Smooth muscle cell (in vitro differentiated cells): ENCODE measurements around the gene HOXC5. TPM values are rescaled to one million over a fixed set of nuclear protein-coding genes. Genes with fewer than 3 reads are reported as not detected.
"Not testable (repeated sequence)": the region's sequence is repeated elsewhere in the genome, so short reads cannot be mapped to it uniquely, and the experiment has no call there.

ENCODE experiments used
- DNase-seq: peaks from one replicate; lab custom pipeline; 2025; ENCODE audit not compliant: unreplicated experiment; lab: John Stamatoyannopoulos, UW
- H2AFZ ChIP-seq: fragments of 200-600 bp; sonication (generic); 2 replicates; pipeline ENCODE4 v1.6.0; 2016; ENCODE audit warnings: antibody characterized with exemption, low read depth, mild to moderate bottlenecking
- H3F3A ChIP-seq: fragments of 200-600 bp; sonication (generic); 2 replicates; pipeline ENCODE4 v1.6.0; 2017; ENCODE audit warnings: antibody characterized with exemption, low read depth
- H3K27ac ChIP-seq: fragments of 200-600 bp; sonication (generic); 2 replicates; pipeline ENCODE4 v1.5.1; 2016; ENCODE audit warnings: low read depth, mild to moderate bottlenecking
- H3K27me3 ChIP-seq: fragments of 200-600 bp; sonication (generic); 2 replicates; pipeline ENCODE4 v1.6.1; 2016; ENCODE audit warnings: low read depth, mild to moderate bottlenecking
- H3K36me3 ChIP-seq: fragments of 200-600 bp; sonication (generic); 2 replicates; pipeline ENCODE4 v1.5.1; 2016; ENCODE audit warnings: low read depth
- H3K4me1 ChIP-seq: fragments of 200-600 bp; sonication (generic); 2 replicates; pipeline ENCODE4 v1.5.1; 2016; ENCODE audit warnings: low read depth
- H3K4me2 ChIP-seq: fragments of 200-600 bp; sonication (generic); 2 replicates; pipeline ENCODE4 v1.6.0; 2016; ENCODE audit warnings: mild to moderate bottlenecking
- H3K4me3 ChIP-seq: fragments of 200-600 bp; sonication (generic); 2 replicates; pipeline ENCODE4 v1.5.1; 2016; ENCODE audit warnings: mild to moderate bottlenecking
- H3K79me2 ChIP-seq: fragments of 200-600 bp; sonication (generic); 2 replicates; pipeline ENCODE4 v1.6.0; 2016; ENCODE audit warnings: low read depth, mild to moderate bottlenecking
- H3K9ac ChIP-seq: fragments of 200-600 bp; sonication (generic); 2 replicates; pipeline ENCODE4 v1.6.0; 2016; ENCODE audit warnings: low read depth
- H3K9me3 ChIP-seq: fragments of 200-600 bp; sonication (generic); replicated peaks from 2 replicates; pipeline ENCODE4 v1.5.1; 2016; ENCODE audit warnings: low read depth
- H4K20me1 ChIP-seq: fragments of 200-600 bp; sonication (generic); 2 replicates; pipeline ENCODE4 v1.6.0; 2016; ENCODE audit warnings: low read depth
- CTCF ChIP-seq: fragments of 200-600 bp; sonication (generic); IDR thresholded peaks from 2 replicates; pipeline ENCODE4 v1.5.1; 2017; ENCODE audit warnings: borderline replicate concordance, mild to moderate bottlenecking, antibody characterized with exemption; ENCODE audit not compliant: insufficient read depth, poor library complexity, severe bottlenecking
- WGBS: methylation state at CpG from one replicate; pipeline ENCODE4 v1.1.7; 2016; ENCODE audit warnings: low lambda C conversion rate; 5-methylcytosine and 5-hydroxymethylcytosine counted together
- microRNA counts: library from miRNA; unstranded; fragments of <30 nt; microRNA quantifications from one replicate; lab custom pipeline; 2016
- microRNA-seq: library from miRNA; unstranded; fragments of <30 nt; microRNA quantifications from one replicate; pipeline ENCODE4, GENCODE V29; 2016; ENCODE audit warnings: borderline number of aligned reads
- polyA plus RNA-seq: library from polyadenylated mRNA; unstranded; fragments of >200 nt; fragmentation: Nextera tagmentation; extraction: Ambion mirVana; gene quantifications from 2 replicates; pipeline ENCODE4 v1.2.1, GENCODE V29; 2016
- small RNA-seq: library from RNA; depleted of rRNA; stranded (forward); fragments of <200 nt; gene quantifications from one replicate; pipeline ENCODE3, GENCODE V24; 2014
- total RNA-seq: library from RNA; depleted of rRNA; stranded (reverse); fragments of >200 nt; gene quantifications from 2 replicates; pipeline ENCODE4 v1.2.3, GENCODE V29; 2014

The HOXC5 gene
- total and polyA plus RNA-seq, 2 experiments from 2014 or later = 0.54 to 1.3 TPM

- H3K79me2 ChIP-seq, H3K4me1 ChIP-seq, H4K20me1 ChIP-seq, H3K9me3 ChIP-seq, H2AFZ ChIP-seq, DNase-seq, H3F3A ChIP-seq, H3K9ac ChIP-seq, H3K27ac ChIP-seq, H3K36me3 ChIP-seq: not testable (repeated sequence)
- peaks cover 97% of the 10 kb centered on the region for H3K27me3 ChIP-seq
- peak overlapping the region; percentile 35 for H3K4me2 ChIP-seq
- 12% methylated on average over 16 of the region's 16 CpGs for WGBS
- H3K4me3 ChIP-seq = peak overlapping the region; percentile 17
These were observed 48.2 kb downstream of the HOXC5 start for GRCh38 chr12:54081053-54081514.

- not testable (repeated sequence) for H3K27ac ChIP-seq, H4K20me1 ChIP-seq, DNase-seq, H3K79me2 ChIP-seq, H3K4me1 ChIP-seq, H3F3A ChIP-seq, H3K36me3 ChIP-seq, H3K4me3 ChIP-seq, H3K9ac ChIP-seq, H2AFZ ChIP-seq, H3K9me3 ChIP-seq
- peaks cover 97% of the 10 kb centered on the region for H3K27me3 ChIP-seq
- H3K4me2 ChIP-seq = peak overlapping the region; percentile 48
- 4% methylated on average over 33 of the region's 35 CpGs for WGBS
These were observed 48.9 kb downstream of the HOXC5 start for GRCh38 chr12:54081581-54082396.

- no peak for TF ChIP-seq CTCF
- H3K4me3 ChIP-seq = no peak overlapping the region
- no peaks in the 10 kb centered on the region for H3F3A ChIP-seq
- DNase-seq = no peak
- H3K4me1 ChIP-seq = no peaks in the 10 kb centered on the region
- WGBS = 3% methylated on average over 17 of the region's 36 CpGs
- peak overlapping the region; percentile 48 for H3K4me2 ChIP-seq
- H4K20me1 ChIP-seq = no peaks in the 10 kb centered on the region
- no peaks in the 10 kb centered on the region for H3K79me2 ChIP-seq
- H2AFZ ChIP-seq = no peak overlapping the region
- no peaks in the 10 kb centered on the region for H3K9me3 ChIP-seq
- H3K27ac ChIP-seq = no peak overlapping the region
- no peak overlapping the region for H3K9ac ChIP-seq
- H3K27me3 ChIP-seq = peaks cover 97% of the 10 kb centered on the region
- H3K36me3 ChIP-seq = no peaks in the 10 kb centered on the region
These were observed 49.6 kb downstream of the HOXC5 start for GRCh38 chr12:54082397-54082892.

MicroRNA genes within 50 kb of the gene (microRNA counts, 767-probe panel; counts per million panel counts)
- microRNA hsa-miR-196a-5p (lab: Ali Mortazavi, UCI) = 4,586 counts per million, percentile 19 among the panel's probes with 10 or more counts
- microRNA hsa-miR-615-3p (lab: Ali Mortazavi, UCI) = 183 counts per million
- microRNA hsa-miR-615-5p (lab: Ali Mortazavi, UCI) = 183 counts per million

Small RNA genes within 50 kb of the gene (microRNA-seq; reads per million reads assigned to microRNA genes)
- gene MIR196A2 (355 reads per million, percentile 71 among the genes with 10 or more reads in this experiment), gene MIR615 (560 reads per million, percentile 74 among the genes with 10 or more reads in this experiment)

Small RNA genes within 50 kb of the gene (small RNA-seq; reads per million reads assigned to genes)
- gene HOXC5 = 0.21 reads per million
- 8.5 reads per million, percentile 75 among the genes with 10 or more reads in this experiment for gene MIR196A2
- gene MIR615 = 4.2 reads per million, percentile 59 among the genes with 10 or more reads in this experiment

Other genes with a start within 250 kb of the HOXC5 start
- gene HOXC13, start 94.2 kb upstream of the HOXC5 start, total RNA-seq = 2.4 and 3.6 TPM in 2 replicates
- 2.2 and 5.0 TPM in 2 replicates for gene HOXC13, start 94.2 kb upstream of the HOXC5 start, polyA plus RNA-seq
- not detected in 2 replicates for gene HOXC12, start 78.1 kb upstream of the HOXC5 start, total RNA-seq
- gene HOXC12, start 78.1 kb upstream of the HOXC5 start, polyA plus RNA-seq = 0.32 TPM in 1 of 2 replicates, not detected in the other
- gene HOXC11, start 59.9 kb upstream of the HOXC5 start, total RNA-seq = 0.27 and 0.72 TPM in 2 replicates
- 0.23 and 0.25 TPM in 2 replicates for gene HOXC11, start 59.9 kb upstream of the HOXC5 start, polyA plus RNA-seq
- gene HOTAIR, start 58.1 kb upstream of the HOXC5 start, total RNA-seq = not detected in 2 replicates
- 0.43 and 0.51 TPM in 2 replicates for gene HOTAIR, start 58.1 kb upstream of the HOXC5 start, polyA plus RNA-seq
- not detected in 2 replicates for gene HOXC10, start 47.9 kb upstream of the HOXC5 start, total RNA-seq
- gene HOXC10, start 47.9 kb upstream of the HOXC5 start, polyA plus RNA-seq = 0.66 and 0.67 TPM in 2 replicates
- 0.54 and 1.2 TPM in 2 replicates for gene HOXC9, start 32.9 kb upstream of the HOXC5 start, total RNA-seq
- gene HOXC9, start 32.9 kb upstream of the HOXC5 start, polyA plus RNA-seq = 2.5 and 2.7 TPM in 2 replicates
- 1.4 and 1.6 TPM in 2 replicates for gene HOXC8, start 24.1 kb upstream of the HOXC5 start, total RNA-seq
- gene HOXC8, start 24.1 kb upstream of the HOXC5 start, polyA plus RNA-seq = 3.8 and 4.4 TPM in 2 replicates
- gene HOXC6, start 4.6 kb upstream of the HOXC5 start, total RNA-seq = 3.0 and 3.1 TPM in 2 replicates
- 8.3 and 12.3 TPM in 2 replicates for gene HOXC6, start 4.6 kb upstream of the HOXC5 start, polyA plus RNA-seq
- 0.49 TPM in 2 replicates for gene HOXC4, start 20.8 kb downstream of the HOXC5 start, total RNA-seq
- gene HOXC4, start 20.8 kb downstream of the HOXC5 start, polyA plus RNA-seq = 1.2 and 1.9 TPM in 2 replicates
- gene SMUG1, start 155.9 kb downstream of the HOXC5 start, total RNA-seq = 36.7 and 39.4 TPM in 2 replicates
- 40.5 and 49.2 TPM in 2 replicates for gene SMUG1, start 155.9 kb downstream of the HOXC5 start, polyA plus RNA-seq
- 58.9 and 67.4 TPM in 2 replicates for gene CBX5, start 247.1 kb downstream of the HOXC5 start, total RNA-seq
- gene CBX5, start 247.1 kb downstream of the HOXC5 start, polyA plus RNA-seq = 25.0 and 26.1 TPM in 2 replicates
- gene HNRNPA1, start 247.7 kb downstream of the HOXC5 start, total RNA-seq = 378 and 483 TPM in 2 replicates
- 440 and 451 TPM in 2 replicates for gene HNRNPA1, start 247.7 kb downstream of the HOXC5 start, polyA plus RNA-seq